ENCODE measurements around the gene ARHGAP18.

ARHGAP18 gene

GRCh38 chr6:129736105-129736504 lies 26.1 kb upstream of the ARHGAP18 start:
- Histone ChIP-seq H3K36me3 (ENCODE audit: insufficient read depth, low read length) (no peaks in the 10 kb centered on the region), H3K4me1 (ENCODE audit: insufficient read depth, low read length) (no peaks in the 10 kb centered on the region), H3K9ac (ENCODE audit: low read depth, low read length) (no peak overlapping the region), H3K9me3 (ENCODE audit: control insufficient read depth, insufficient read depth, low read length) (no peaks in the 10 kb centered on the region)

GRCh38 chr6:129733290-129733689 lies 23.3 kb upstream of the ARHGAP18 start:
- H3K36me3 ChIP-seq (ENCODE audit: insufficient read depth, low read length) = no peaks in the 10 kb centered on the region
- no peak overlapping the region for H3K9ac ChIP-seq (ENCODE audit: low read depth, low read length)
- H3K4me1 ChIP-seq (ENCODE audit: insufficient read depth, low read length) = no peaks in the 10 kb centered on the region
- no peaks in the 10 kb centered on the region for H3K9me3 ChIP-seq (ENCODE audit: control insufficient read depth, insufficient read depth, low read length)

GRCh38 chr6:129732542-129732941 lies 22.6 kb upstream of the ARHGAP18 start:
- Histone ChIP-seq H3K36me3 (ENCODE audit: insufficient read depth, low read length) (no peaks in the 10 kb centered on the region), H3K4me1 (ENCODE audit: insufficient read depth, low read length) (no peaks in the 10 kb centered on the region), H3K9me3 (ENCODE audit: control insufficient read depth, insufficient read depth, low read length) (no peaks in the 10 kb centered on the region), H3K9ac (ENCODE audit: low read depth, low read length) (no peak overlapping the region)

- Histone ChIP-seq H3K4me1 (ENCODE audit: insufficient read depth, low read length) (no peaks in the 10 kb centered on the region), H3K9ac (ENCODE audit: low read depth, low read length) (no peak overlapping the region), H3K9me3 (ENCODE audit: control insufficient read depth, insufficient read depth, low read length) (no peaks in the 10 kb centered on the region), H3K36me3 (ENCODE audit: insufficient read depth, low read length) (no peaks in the 10 kb centered on the region)
These were observed 22.1 kb upstream of the ARHGAP18 start for GRCh38 chr6:129732034-129732433.

- Histone ChIP-seq H3K9me3 (ENCODE audit: control insufficient read depth, insufficient read depth, low read length) (no peaks in the 10 kb centered on the region), H3K9ac (ENCODE audit: low read depth, low read length) (no peak overlapping the region), H3K36me3 (ENCODE audit: insufficient read depth, low read length) (no peaks in the 10 kb centered on the region), H3K4me1 (ENCODE audit: insufficient read depth, low read length) (0 out of 2 replicates have a peak, but pooled peaks cover 2% of the 10 kb centered on the region)
These were observed 21.5 kb upstream of the ARHGAP18 start for GRCh38 chr6:129731428-129731827.

- Histone ChIP-seq H3K4me1 (ENCODE audit: insufficient read depth, low read length) (peaks cover 4% of the 10 kb centered on the region; the same call in 1 of the 2 replicates), H3K9ac (ENCODE audit: low read depth, low read length) (no peak overlapping the region), H3K36me3 (ENCODE audit: insufficient read depth, low read length) (no peaks in the 10 kb centered on the region), H3K9me3 (ENCODE audit: control insufficient read depth, insufficient read depth, low read length) (no peaks in the 10 kb centered on the region)
These were observed 20.6 kb upstream of the ARHGAP18 start for GRCh38 chr6:129730477-129731165.

GRCh38 chr6:129726650-129727049 lies 16.7 kb upstream of the ARHGAP18 start:
- peaks cover 9% of the 10 kb centered on the region; the same call in 1 of the 2 replicates for H3K4me1 ChIP-seq (ENCODE audit: insufficient read depth, low read length)
- H3K9me3 ChIP-seq (ENCODE audit: control insufficient read depth, insufficient read depth, low read length) = no peaks in the 10 kb centered on the region
- H3K9ac ChIP-seq (ENCODE audit: low read depth, low read length) = no peak overlapping the region
- no peaks in the 10 kb centered on the region for H3K36me3 ChIP-seq (ENCODE audit: insufficient read depth, low read length)

GRCh38 chr6:129725341-129725740 lies 15.4 kb upstream of the ARHGAP18 start:
- no peak overlapping the region for H3K9ac ChIP-seq (ENCODE audit: low read depth, low read length)
- H3K9me3 ChIP-seq (ENCODE audit: control insufficient read depth, insufficient read depth, low read length) = no peaks in the 10 kb centered on the region
- H3K36me3 ChIP-seq (ENCODE audit: insufficient read depth, low read length) = no peaks in the 10 kb centered on the region
- H3K4me1 ChIP-seq (ENCODE audit: insufficient read depth, low read length) = peaks cover 9% of the 10 kb centered on the region; the same call in 1 of the 2 replicates

- H3K9me3 ChIP-seq (ENCODE audit: control insufficient read depth, insufficient read depth, low read length) = no peaks in the 10 kb centered on the region
- no peaks in the 10 kb centered on the region for H3K36me3 ChIP-seq (ENCODE audit: insufficient read depth, low read length)
- no peak overlapping the region for H3K9ac ChIP-seq (ENCODE audit: low read depth, low read length)
These were observed 9.7 kb upstream of the ARHGAP18 start for GRCh38 chr6:129719692-129720091.

GRCh38 chr6:129717277-129717676 lies 7.3 kb upstream of the ARHGAP18 start:
- Histone ChIP-seq H3K9me3 (ENCODE audit: control insufficient read depth, insufficient read depth, low read length) (no peaks in the 10 kb centered on the region), H3K9ac (ENCODE audit: low read depth, low read length) (no peak overlapping the region), H3K36me3 (ENCODE audit: insufficient read depth, low read length) (no peaks in the 10 kb centered on the region), H3K4me1 (ENCODE audit: insufficient read depth, low read length) (no peaks in the 10 kb centered on the region)

More at GRCh38 chr6:129719692-129720091, 9.7 kb upstream of the ARHGAP18 start:
- H3K4me1 ChIP-seq (ENCODE audit: insufficient read depth, low read length) = no peaks in the 10 kb centered on the region

GRCh38 chr6:129713806-129714333 lies 3.9 kb upstream of the ARHGAP18 start:
- no peaks in the 10 kb centered on the region for H3K9me3 ChIP-seq (ENCODE audit: control insufficient read depth, insufficient read depth, low read length)
- no peak overlapping the region for H3K9ac ChIP-seq (ENCODE audit: low read depth, low read length)
- H3K36me3 ChIP-seq (ENCODE audit: insufficient read depth, low read length) = no peaks in the 10 kb centered on the region
- H3K4me1 ChIP-seq (ENCODE audit: insufficient read depth, low read length) = peaks cover 5% of the 10 kb centered on the region; the same call in 1 of the 2 replicates

- peaks cover 5% of the 10 kb centered on the region; the same call in 1 of the 2 replicates for H3K4me1 ChIP-seq (ENCODE audit: insufficient read depth, low read length)
- H3K9me3 ChIP-seq (ENCODE audit: control insufficient read depth, insufficient read depth, low read length) = no peaks in the 10 kb centered on the region
- H3K9ac ChIP-seq (ENCODE audit: low read depth, low read length) = no peak overlapping the region
- no peaks in the 10 kb centered on the region for H3K36me3 ChIP-seq (ENCODE audit: insufficient read depth, low read length)
These were observed 1.3 kb upstream of the ARHGAP18 start for GRCh38 chr6:129711271-129711631.

GRCh38 chr6:129710450-129711270 lies 683 bp upstream of the ARHGAP18 start:
- no peaks in the 10 kb centered on the region for H3K9me3 ChIP-seq (ENCODE audit: control insufficient read depth, insufficient read depth, low read length)
- peak overlapping the region; percentile 55 for H3K9ac ChIP-seq (ENCODE audit: low read depth, low read length)
- H3K4me1 ChIP-seq (ENCODE audit: insufficient read depth, low read length) = peaks cover 5% of the 10 kb centered on the region; the same call in 1 of the 2 replicates
- no peaks in the 10 kb centered on the region for H3K36me3 ChIP-seq (ENCODE audit: insufficient read depth, low read length)

- Histone ChIP-seq H3K36me3 (ENCODE audit: insufficient read depth, low read length) (no peaks in the 10 kb centered on the region), H3K9ac (ENCODE audit: low read depth, low read length) (peak overlapping the region; percentile 55; the same call in 1 of the 2 replicates), H3K9me3 (ENCODE audit: control insufficient read depth, insufficient read depth, low read length) (no peaks in the 10 kb centered on the region)
These were observed 695 bp downstream of the ARHGAP18 start for GRCh38 chr6:129709196-129709768.

More at GRCh38 chr6:129709196-129709768, 695 bp downstream of the ARHGAP18 start:
- peaks cover 5% of the 10 kb centered on the region; the same call in 1 of the 2 replicates for H3K4me1 ChIP-seq (ENCODE audit: insufficient read depth, low read length)
